Activated T-helper 2 cell treated with anti-CD3 and anti-CD28 coated beads, Interferon-gamma antibody, Interleukin-2, Interleukin-4, amounts not matched to agents 10 μg/mL and 5 μg/mL and 100 μg/mL, durations not matched to agents 14 hours and 24 hours and 36 hours (primary cell): Measurements from ENCODE around the gene PRKAR1B. TPM values are rescaled to one million over a fixed set of nuclear protein-coding genes. Genes with fewer than 3 reads are reported as not detected.
"Not testable (repeated sequence)": the region's sequence is repeated elsewhere in the genome, so short reads cannot be mapped to it uniquely, and the experiment has no call there.

Experiments used
- DNase-seq: peaks from one replicate; pipeline ENCODE4 v3.0.0; 2021; ENCODE audit warnings: low spot score
- H3K27ac Mint-ChIP-seq: one replicate; pipeline ENCODE4 v1.8.0; 2021; ENCODE audit warnings: mixed read lengths
- H3K27me3 Mint-ChIP-seq: one replicate; pipeline ENCODE4 v1.8.0; 2021; ENCODE audit warnings: low read depth, mixed read lengths
- H3K36me3 Mint-ChIP-seq: one replicate; pipeline ENCODE4 v1.8.0; 2021; ENCODE audit warnings: low read depth, mixed read lengths
- H3K4me1 Mint-ChIP-seq: one replicate; pipeline ENCODE4 v1.8.0; 2021; ENCODE audit warnings: low read depth, mixed read lengths
- H3K4me3 Mint-ChIP-seq: one replicate; pipeline ENCODE4 v1.8.0; 2021; ENCODE audit warnings: low read depth, mild to moderate bottlenecking, moderate library complexity, mixed read lengths
- H3K9me3 Mint-ChIP-seq: one replicate; pipeline ENCODE4 v1.8.0; 2021; ENCODE audit warnings: mixed read lengths
- intact Hi-C: fragments of 100-400 bp; cut with micrococcal nuclease; formaldehyde crosslinking; loops from one replicate; pipeline ENCODE4 v1.15.1; 2023
- total RNA-seq: library from RNA; stranded (reverse); gene quantifications from 2 replicates; pipeline ENCODE4 v1.2.3, GENCODE V29; 2022

PRKAR1B gene
- total RNA-seq, 1 donor from 2014 or later: 38.9 TPM

DNA sequence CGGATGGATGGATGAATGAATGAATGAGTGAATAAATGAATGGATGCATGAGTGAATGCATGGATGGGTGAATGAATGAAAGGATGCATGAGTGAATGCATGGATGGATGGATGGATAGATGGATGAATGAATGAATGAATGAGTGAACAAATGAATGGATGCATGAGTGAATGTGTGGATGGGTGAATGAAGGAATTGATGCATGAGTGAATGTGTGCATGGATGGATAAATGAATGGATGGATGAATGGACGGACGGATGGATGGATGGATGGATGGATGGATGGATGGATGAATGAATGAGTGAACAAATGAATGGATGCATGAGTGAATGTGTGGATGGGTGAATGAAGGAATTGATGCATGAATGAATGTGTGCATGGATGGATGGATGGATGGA is 70.1 kb downstream of the PRKAR1B start:
- DNase-seq, H3K9me3 Mint-ChIP-seq, intact Hi-C loops, H3K36me3 Mint-ChIP-seq, H3K27ac Mint-ChIP-seq, H3K27me3 Mint-ChIP-seq, H3K4me3 Mint-ChIP-seq, H3K4me1 Mint-ChIP-seq: not testable (repeated sequence)

DNA sequence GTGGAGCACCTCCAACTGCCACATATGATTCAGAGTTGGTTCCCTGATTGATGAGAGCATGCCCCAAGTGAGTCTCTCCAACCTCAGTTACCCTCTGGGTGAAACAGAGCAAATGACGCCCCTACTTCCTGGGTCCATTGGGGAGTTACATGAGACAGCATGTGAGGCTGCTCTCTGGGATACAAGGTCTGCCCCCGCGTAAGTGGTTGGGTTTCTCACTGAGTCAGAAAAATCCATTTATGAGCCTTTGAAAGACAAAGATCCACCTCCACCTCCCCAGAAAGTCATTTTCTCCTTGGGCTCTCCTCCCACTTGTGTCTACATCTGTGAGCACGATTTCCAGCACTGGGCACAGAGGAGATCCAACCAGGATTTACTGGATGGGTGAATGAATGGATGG is 71.3 kb downstream of the PRKAR1B start:
- Mint-ChIP-seq H3K4me1 (no peaks in the 10 kb centered on the region), H3K9me3 (peaks cover 7% of the 10 kb centered on the region), H3K27ac (no peak overlapping the region), H3K27me3 (no peaks in the 10 kb centered on the region), H3K36me3 (peaks cover 7% of the 10 kb centered on the region), H3K4me3 (no peak overlapping the region)
- intact Hi-C loops: no loop called here
- DNase-seq: no peak

DNA sequence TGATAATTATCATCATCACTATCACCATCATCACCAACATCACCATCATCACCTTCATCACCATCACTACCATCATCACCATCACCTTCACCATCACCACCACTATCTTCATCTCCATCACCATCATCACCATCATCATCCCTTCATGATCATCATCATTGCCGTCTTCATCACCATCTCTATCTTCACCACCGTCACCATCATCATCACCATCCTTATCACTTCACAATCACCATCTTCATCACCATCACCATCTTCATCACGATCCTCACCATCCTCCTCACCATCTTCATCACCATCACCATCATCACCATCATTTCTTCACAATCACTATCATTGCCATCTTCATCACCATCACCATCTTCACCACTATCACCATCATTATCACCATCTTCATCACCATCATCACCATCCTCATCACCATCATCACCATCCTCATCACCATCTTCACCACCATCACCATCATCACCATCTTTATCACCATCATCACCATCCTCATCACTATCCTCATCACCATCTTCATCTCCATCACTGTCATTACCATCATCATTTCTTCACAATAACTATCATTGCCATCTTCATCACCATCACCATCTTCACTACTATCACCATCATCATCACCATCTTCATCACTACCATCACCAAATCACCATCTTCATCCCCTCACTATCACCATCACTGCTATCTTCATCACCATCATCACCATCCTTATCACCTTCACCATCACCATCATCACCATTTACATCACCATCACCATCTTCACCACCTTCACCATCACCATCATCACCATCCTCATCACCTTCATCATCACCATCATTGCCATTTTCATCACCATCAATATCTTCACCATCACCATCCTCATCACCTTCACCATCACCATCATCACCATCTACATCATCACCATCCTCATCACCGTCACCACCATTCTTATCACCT is 73.0 kb downstream of the PRKAR1B start:
- Mint-ChIP-seq H3K4me1 (no peaks in the 10 kb centered on the region), H3K9me3 (peaks cover 3% of the 10 kb centered on the region), H3K36me3 (peaks cover 4% of the 10 kb centered on the region), H3K27ac (no peak overlapping the region), H3K27me3 (no peaks in the 10 kb centered on the region), H3K4me3 (no peak overlapping the region)
- intact Hi-C loops: no loop called here
- DNase-seq: no peak

DNA sequence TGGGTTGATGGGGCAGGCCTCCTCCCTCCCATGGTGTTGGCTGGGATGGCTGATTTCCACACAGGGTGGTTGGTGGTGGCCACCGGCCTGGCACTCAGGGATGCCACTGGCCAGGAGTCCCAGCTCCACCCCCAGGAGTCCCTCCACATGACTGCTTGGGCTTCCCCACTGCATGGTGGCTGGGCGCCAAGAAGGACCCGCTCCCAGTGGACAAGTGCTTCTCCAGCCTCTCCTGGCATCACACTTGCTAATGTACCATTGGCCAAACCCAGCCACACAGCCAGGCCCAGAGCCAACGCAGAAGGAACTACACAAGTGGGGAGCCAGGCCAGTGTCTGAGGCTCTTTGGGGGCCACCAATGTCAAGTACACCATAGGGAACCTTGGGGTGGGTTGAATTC is 74.2 kb downstream of the PRKAR1B start:
- no peaks in the 10 kb centered on the region for H3K36me3 Mint-ChIP-seq
- no peaks in the 10 kb centered on the region for H3K27me3 Mint-ChIP-seq
- no peaks in the 10 kb centered on the region for H3K9me3 Mint-ChIP-seq
- H3K27ac Mint-ChIP-seq: no peak overlapping the region
- intact Hi-C loops: no loop called here
- no peak overlapping the region for H3K4me3 Mint-ChIP-seq
- no peak for DNase-seq
- no peaks in the 10 kb centered on the region for H3K4me1 Mint-ChIP-seq

DNA sequence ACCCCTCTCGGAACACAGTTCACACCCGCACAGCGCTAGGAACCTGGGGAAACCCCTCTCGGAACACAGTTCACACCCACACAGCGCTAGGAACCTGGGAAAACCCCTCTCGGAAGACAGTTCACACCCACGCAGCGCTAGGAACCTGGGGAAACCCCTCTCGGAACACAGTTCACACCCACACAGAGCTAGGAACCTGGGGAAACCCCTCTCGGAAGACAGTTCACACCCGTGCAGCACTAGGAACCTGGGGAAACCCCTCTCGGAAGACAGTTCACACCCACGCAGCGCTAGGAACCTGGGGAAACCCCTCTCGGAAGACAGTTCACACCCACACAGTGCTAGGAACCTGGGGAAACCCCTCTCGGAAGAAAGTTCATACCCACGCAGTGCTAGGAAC is 74.9 kb downstream of the PRKAR1B start:
- H3K4me1 Mint-ChIP-seq, H3K4me3 Mint-ChIP-seq, H3K36me3 Mint-ChIP-seq, H3K27me3 Mint-ChIP-seq, H3K27ac Mint-ChIP-seq, DNase-seq, H3K9me3 Mint-ChIP-seq, intact Hi-C loops: not testable (repeated sequence)

DNA sequence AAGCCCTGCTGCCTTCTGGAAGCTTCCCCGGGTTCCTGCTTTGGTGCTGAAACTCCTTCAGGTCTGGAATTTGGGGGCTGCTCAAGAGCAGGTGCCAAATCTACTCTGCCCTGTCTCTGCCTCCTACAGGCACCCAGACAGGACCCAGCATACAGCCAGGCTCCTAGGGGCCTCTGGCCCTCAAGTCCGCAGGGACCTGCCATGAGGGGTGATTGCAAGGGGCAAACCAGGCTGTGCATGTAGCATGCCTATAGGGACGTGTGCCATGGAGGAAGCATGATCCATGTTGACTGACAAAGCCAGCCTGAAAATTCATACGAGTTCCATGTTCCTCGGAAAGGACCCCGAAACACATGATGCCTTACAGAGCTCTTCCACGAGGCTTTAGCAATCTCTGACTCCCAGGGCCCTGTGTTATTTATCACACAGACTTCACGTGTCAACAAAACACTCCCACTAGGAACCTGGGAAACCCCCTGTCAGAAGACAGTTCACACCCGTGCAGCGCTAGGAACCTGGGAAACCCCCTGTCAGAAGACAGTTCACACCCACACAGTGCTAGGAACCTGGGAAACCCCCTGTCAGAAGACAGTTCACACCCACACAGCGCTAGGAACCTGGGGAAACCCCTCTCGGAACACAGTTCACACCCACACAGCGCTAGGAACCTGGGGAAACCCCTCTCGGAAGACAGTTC is 75.9 kb downstream of the PRKAR1B start:
- H3K4me3 Mint-ChIP-seq: no peak overlapping the region
- no peaks in the 10 kb centered on the region for H3K27me3 Mint-ChIP-seq
- no peak for DNase-seq
- H3K9me3 Mint-ChIP-seq: no peaks in the 10 kb centered on the region
- no peak overlapping the region for H3K27ac Mint-ChIP-seq
- no peaks in the 10 kb centered on the region for H3K36me3 Mint-ChIP-seq
- H3K4me1 Mint-ChIP-seq: no peaks in the 10 kb centered on the region
- intact Hi-C loops: no loop called here

DNA sequence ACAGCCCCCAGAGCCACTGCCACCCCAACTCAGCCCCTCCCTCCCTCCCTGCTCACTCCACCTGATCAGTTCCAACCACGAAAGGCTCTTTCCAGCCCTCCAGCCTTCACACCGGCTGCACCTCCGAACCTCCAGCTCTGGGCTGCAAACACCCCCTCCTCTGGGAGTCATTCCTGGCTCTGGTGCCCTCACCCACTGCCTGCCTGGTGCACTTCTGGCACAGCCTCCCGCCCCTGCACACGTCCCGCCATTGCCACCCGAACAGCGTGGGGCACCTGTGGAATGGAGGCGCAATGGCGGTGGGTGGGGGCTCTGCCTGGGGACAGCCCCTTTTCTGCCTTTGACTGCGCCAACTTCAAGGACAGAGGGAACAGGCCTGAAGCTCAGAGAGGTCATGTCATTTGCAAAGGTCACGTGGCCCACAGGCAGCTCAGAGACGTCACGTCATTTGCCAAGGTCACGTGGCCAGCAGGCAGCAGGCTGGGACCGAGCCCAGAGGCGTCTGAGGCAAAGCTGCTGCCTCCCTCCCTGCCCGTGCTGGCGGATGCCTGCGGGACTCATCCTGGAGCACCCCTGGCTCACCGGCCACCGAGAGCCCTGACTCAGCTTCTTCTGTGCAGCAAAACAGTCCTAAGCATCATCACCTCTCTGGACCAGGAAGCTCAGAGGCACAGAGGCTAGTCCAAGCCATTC is 76.6 kb downstream of the PRKAR1B start:
- no peak for DNase-seq
- Mint-ChIP-seq H3K4me1 (no peaks in the 10 kb centered on the region), H3K27me3 (no peaks in the 10 kb centered on the region), H3K9me3 (no peaks in the 10 kb centered on the region), H3K27ac (no peak overlapping the region), H3K36me3 (no peaks in the 10 kb centered on the region), H3K4me3 (no peak overlapping the region)
- intact Hi-C loops: no loop called here

DNA sequence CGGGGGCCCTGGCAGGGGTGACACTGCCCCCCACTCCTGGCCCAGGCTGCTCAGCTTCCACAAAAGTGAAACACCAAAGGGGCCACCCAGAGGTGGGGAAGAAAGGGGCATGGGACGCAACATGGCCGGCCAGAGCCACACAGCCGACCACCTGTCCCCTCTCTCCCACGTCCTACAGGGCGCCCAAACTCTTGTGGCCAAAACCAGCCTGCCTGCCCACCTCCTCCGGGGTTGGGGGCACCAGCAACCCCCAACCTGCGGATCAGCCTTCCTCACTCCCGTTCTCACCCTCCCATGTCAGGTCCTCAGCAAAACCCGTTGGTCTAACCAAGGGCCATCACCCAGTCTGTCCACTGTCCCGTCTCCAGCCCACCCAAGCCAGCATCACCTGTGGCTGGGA is 80.1 kb downstream of the PRKAR1B start:
- Mint-ChIP-seq H3K27me3 (no peaks in the 10 kb centered on the region), H3K4me1 (no peaks in the 10 kb centered on the region), H3K9me3 (no peaks in the 10 kb centered on the region), H3K27ac (no peak overlapping the region), H3K4me3 (no peak overlapping the region), H3K36me3 (peaks cover 2% of the 10 kb centered on the region)
- DNase-seq: no peak
- intact Hi-C loops: no loop called here

DNA sequence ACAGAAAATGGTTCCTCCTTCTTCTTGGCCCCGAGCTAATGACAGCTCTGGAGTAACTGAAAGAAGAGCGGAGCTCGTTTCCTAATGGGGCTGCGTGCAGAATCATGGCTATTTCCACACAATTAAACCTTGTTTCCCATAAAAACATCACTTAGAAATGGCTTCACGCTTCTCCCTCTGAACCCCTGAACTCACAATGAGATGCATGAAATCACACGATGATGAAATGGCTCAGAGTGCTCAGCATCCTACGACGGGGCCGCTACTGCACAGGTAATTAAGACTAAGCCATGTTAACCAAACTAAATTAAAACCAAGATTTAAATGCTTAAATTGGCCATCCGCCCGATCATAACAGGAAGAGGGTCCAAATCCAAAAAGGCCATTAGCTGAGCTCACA is 80.6 kb downstream of the PRKAR1B start:
- no peak overlapping the region for H3K4me3 Mint-ChIP-seq
- no peaks in the 10 kb centered on the region for H3K9me3 Mint-ChIP-seq
- intact Hi-C loops: no loop called here
- H3K4me1 Mint-ChIP-seq: no peaks in the 10 kb centered on the region
- H3K27me3 Mint-ChIP-seq: no peaks in the 10 kb centered on the region
- H3K36me3 Mint-ChIP-seq: peaks cover 3% of the 10 kb centered on the region
- no peak overlapping the region for H3K27ac Mint-ChIP-seq
- DNase-seq: no peak

DNA sequence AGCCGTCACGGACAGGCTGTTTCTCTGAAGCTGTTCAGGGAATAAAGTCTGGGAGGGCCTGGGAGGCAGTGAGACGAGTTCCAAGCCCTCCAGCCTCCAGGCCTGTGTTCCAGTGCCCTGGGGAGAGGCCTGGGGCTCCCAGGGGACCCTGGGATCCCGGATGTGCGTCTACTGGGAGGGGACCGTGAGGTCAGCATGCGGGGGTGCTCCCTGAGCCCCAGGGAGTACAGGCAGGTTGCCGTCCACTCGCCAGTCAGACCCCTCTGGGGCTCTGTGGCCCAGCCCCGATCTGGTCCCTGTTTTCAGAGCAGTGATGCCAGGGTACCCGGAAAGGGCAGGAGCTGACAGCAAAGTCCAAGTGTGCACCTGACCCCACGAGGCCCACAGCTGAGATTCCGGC is 81.5 kb downstream of the PRKAR1B start:
- intact Hi-C loops: no loop called here
- Mint-ChIP-seq H3K27ac (no peak overlapping the region), H3K4me1 (peaks cover 1% of the 10 kb centered on the region), H3K36me3 (peaks cover 3% of the 10 kb centered on the region), H3K27me3 (no peaks in the 10 kb centered on the region), H3K4me3 (no peak overlapping the region), H3K9me3 (peaks cover 2% of the 10 kb centered on the region)
- DNase-seq: no peak

DNA sequence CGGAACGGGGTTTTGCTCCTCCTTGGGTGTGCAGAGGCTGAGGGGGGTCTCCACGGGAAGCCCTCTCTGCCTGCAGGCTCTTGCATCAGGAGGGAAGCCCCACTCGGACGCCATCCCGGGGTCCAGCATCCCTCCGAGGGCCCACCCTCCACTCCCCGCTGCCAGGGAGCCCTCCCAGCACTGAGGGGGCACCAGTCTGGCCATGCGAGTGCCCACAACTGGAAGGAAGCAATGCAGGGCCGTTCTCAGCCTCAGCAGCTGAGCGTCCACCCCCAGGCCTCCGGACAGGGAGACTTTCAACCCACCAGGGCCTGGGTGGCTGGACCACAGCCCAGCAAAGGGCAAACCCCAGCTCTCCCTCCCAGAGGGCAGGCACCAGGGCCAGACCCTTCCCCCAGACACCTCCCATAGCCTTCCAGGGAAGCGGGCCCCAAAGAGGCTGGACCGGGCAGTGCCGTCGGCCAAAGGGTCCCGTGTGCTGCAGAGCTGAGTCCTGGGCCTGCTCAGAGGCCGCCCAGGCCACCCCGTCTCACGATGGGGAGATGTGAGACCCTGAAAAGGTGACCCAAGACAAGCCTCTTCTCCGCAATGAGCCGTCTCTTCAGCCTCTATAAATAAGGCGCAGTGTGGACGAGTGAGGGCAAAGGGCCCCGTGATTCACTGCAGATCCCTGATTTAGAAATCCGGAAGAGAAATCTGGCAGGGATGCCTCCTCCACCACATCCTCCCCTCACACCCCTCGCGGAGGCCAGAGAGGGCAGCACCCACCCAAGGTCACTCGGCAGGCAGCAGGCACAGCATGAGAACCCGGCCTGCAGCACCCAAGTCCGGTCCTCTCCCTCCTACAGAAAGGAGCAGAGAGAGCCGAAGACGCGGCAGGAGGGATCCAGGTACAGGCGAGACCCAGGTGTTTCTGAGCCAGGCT is 82.4 kb downstream of the PRKAR1B start:
- H3K4me3 Mint-ChIP-seq: no peak overlapping the region
- no peaks in the 10 kb centered on the region for H3K27me3 Mint-ChIP-seq
- peaks cover 4% of the 10 kb centered on the region for H3K4me1 Mint-ChIP-seq
- intact Hi-C loops: no loop called here
- no peak for DNase-seq
- H3K27ac Mint-ChIP-seq: no peak overlapping the region
- H3K9me3 Mint-ChIP-seq: peaks cover 4% of the 10 kb centered on the region
- peaks cover 3% of the 10 kb centered on the region for H3K36me3 Mint-ChIP-seq

DNA sequence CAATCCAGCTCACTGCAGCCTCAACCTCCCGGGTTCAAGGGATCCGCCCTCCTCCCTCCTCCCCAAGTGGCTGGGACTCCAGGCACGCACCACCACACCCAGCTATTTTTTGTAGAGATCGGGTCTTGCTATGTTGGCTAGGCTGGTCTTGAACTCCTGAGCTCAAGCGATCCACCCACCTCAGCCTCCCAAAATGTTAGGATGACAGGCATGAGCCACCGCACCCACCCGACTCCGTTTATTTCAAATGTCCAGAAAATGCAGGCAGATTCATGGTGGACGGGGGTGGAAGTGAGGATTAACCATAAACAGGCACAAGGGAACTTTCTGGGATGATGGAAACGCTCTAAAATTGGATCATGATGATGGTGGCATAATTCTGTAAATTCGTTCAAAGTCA is 85.1 kb downstream of the PRKAR1B start:
- no peak for DNase-seq
- Mint-ChIP-seq H3K36me3 (peaks cover 3% of the 10 kb centered on the region), H3K4me3 (no peak overlapping the region), H3K27ac (no peak overlapping the region), H3K4me1 (peaks cover 7% of the 10 kb centered on the region), H3K27me3 (no peaks in the 10 kb centered on the region), H3K9me3 (peaks cover 4% of the 10 kb centered on the region)
- intact Hi-C loops: no loop called here
